HCT116 (cell line): ENCODE results near the gene VWA5B1. TPM values are rescaled to one million over a fixed set of nuclear protein-coding genes. Genes with fewer than 3 reads are reported as not detected.
A peak's percentile ranks its signal among the peaks of the same experiment; 100 is the strongest.

Source experiments
- ATAC-seq: fragments of 200-7000 bp; cut with Tn5 transposase; 2 replicates; pipeline ENCODE4 v1.9.1; 2020; ENCODE audit warnings: mild to moderate bottlenecking, moderate library complexity
- BruUV-seq: library from RNA; stranded (reverse); fragments of 400-500 nt; replicated peaks from 2 replicates; lab custom pipeline; 2021; lab: Mats Ljungman, UMichigan
- CTCF ChIA-PET: fragments of 300-600 bp; sonication (Branson Sonifier 250); formaldehyde crosslinking; loops from one replicate; lab custom pipeline; 2021; ENCODE audit warnings: antibody characterized with exemption; lab: Charles Lee
- POLR2A ChIA-PET: fragments of 300-600, 350-600 bp; sonication (Branson Sonifier 250); formaldehyde crosslinking; loops from one replicate; lab custom pipeline; 2021; ENCODE audit warnings: antibody characterized with exemption; lab: Charles Lee
- RAD21 ChIA-PET, 2 experiments: fragments of 300-600 bp; sonication (Branson Sonifier 250); formaldehyde crosslinking; loops; one replicate each; lab custom pipeline; 2023; ENCODE audit warnings: low total read pairs in 2 of 2; ENCODE audit not compliant: uncharacterized antibody in 2 of 2, unreplicated experiment in 2 of 2, low non-redundant PET in 1 of 2; lab: Charles Lee
- DNase-seq: peaks from one replicate; pipeline ENCODE4 v3.0.0-alpha.2; 2010; ENCODE audit warnings: low read depth, low spot score
- H2AFZ ChIP-seq: fragments of 200-600 bp; shearing (Covaris generic), sonication (generic); 2 replicates; pipeline ENCODE4 v1.6.1; 2017; ENCODE audit warnings: low read depth, mixed run types, mixed read lengths, antibody characterized with exemption, low read length; ENCODE audit not compliant: poor library complexity, severe bottlenecking
- H3K27ac ChIP-seq: 2 replicates; pipeline ENCODE4 v1.5.1; 2012; ENCODE audit warnings: low read depth, low read length
- H3K27me3 ChIP-seq: fragments of 200-600 bp; sonication (generic); 2 replicates; pipeline ENCODE4 v1.6.1; 2016; ENCODE audit warnings: mixed run types, low read length, mixed read lengths; ENCODE audit not compliant: insufficient read depth
- H3K36me3 ChIP-seq, 2 experiments: fragments of 200-500 bp in 1 of 2; fragments of 200-600 bp in 1 of 2; sonication (Bioruptor generic) in 1 of 2; sonication (generic) in 1 of 2; 2 replicates each; pipeline versions ENCODE4 v1.5.1 to v1.6.1; 2014 to 2016; ENCODE audit warnings: low read length in 2 of 2, inconsistent platforms in 1 of 2, mixed read lengths in 1 of 2, mixed run types in 1 of 2; ENCODE audit not compliant: insufficient read depth in 2 of 2, control insufficient read depth in 1 of 2
- H3K4me1 ChIP-seq, 2 experiments: fragments of 200-600 bp in 1 of 2; sonication (generic) in 1 of 2; 2 replicates each; pipeline versions ENCODE4 v1.5.1 to v1.6.1; 2012 to 2017; ENCODE audit warnings: low read length in 2 of 2, inconsistent platforms in 1 of 2, mild to moderate bottlenecking in 1 of 2, mixed read lengths in 1 of 2, mixed run types in 1 of 2, moderate library complexity in 1 of 2; ENCODE audit not compliant: insufficient read depth in 2 of 2, control insufficient read depth in 1 of 2
- H3K4me2 ChIP-seq: fragments of 200-600 bp; sonication (generic); 2 replicates; pipeline ENCODE4 v1.6.1; 2017; ENCODE audit warnings: mixed run types, low read length, mixed read lengths
- H3K4me3 ChIP-seq, 2 experiments: fragments of 200-600 bp in 1 of 2; sonication (generic) in 1 of 2; replicated peaks in 1 of 2; 2 replicates each; pipeline ENCODE4 v1.5.1; 2011 to 2016; ENCODE audit warnings: low read length in 2 of 2, control low read depth in 1 of 2, low read depth in 1 of 2, mild to moderate bottlenecking in 1 of 2, mixed read lengths in 1 of 2, mixed run types in 1 of 2
- H3K79me2 ChIP-seq: fragments of 200-600 bp; sonication (generic); 2 replicates; pipeline ENCODE4 v1.6.1; 2017; ENCODE audit warnings: mild to moderate bottlenecking, mixed run types, low read length, moderate library complexity, mixed read lengths; ENCODE audit not compliant: insufficient read depth
- H3K9ac ChIP-seq: fragments of 200-600 bp; sonication (generic); 2 replicates; pipeline ENCODE4 v1.6.1; 2016; ENCODE audit warnings: low read length, mixed read lengths
- H3K9me2 ChIP-seq: fragments of 200-600 bp; sonication (generic), shearing (Covaris generic); 2 replicates; pipeline ENCODE4 v1.6.1; 2017; ENCODE audit warnings: mixed run types, mild to moderate bottlenecking, moderate library complexity; ENCODE audit not compliant: insufficient read depth
- H3K9me3 ChIP-seq, 2 experiments: fragments of 200-500 bp in 1 of 2; fragments of 200-600 bp in 1 of 2; sonication (Bioruptor generic) in 1 of 2; sonication (generic) in 1 of 2; 2 replicates each; pipeline ENCODE4 v1.6.1; 2014 to 2017; ENCODE audit warnings: low read length in 2 of 2, mixed read lengths in 2 of 2, inconsistent platforms in 1 of 2, low read depth in 1 of 2, mild to moderate bottlenecking in 1 of 2, mixed run types in 1 of 2, moderate library complexity in 1 of 2; ENCODE audit not compliant: control insufficient read depth in 1 of 2, insufficient read depth in 1 of 2
- H4K20me1 ChIP-seq: fragments of 200-600 bp; sonication (generic), shearing (Covaris generic); 2 replicates; pipeline ENCODE4 v1.6.1; 2017; ENCODE audit warnings: mixed run types, mild to moderate bottlenecking, moderate library complexity; ENCODE audit not compliant: insufficient read depth
- CEBPB ChIP-seq: IDR thresholded peaks from 2 replicates; pipeline ENCODE4 v1.6.1; 2012; ENCODE audit warnings: low read depth
- CTCF ChIP-seq, 3 experiments: fragments of 200-600 bp in 1 of 3; sonication (generic) in 1 of 3; IDR thresholded peaks in 2 of 3; conservative IDR thresholded peaks in 1 of 3; 2 replicates each; pipeline ENCODE4 v1.5.1; 2012 to 2017; ENCODE audit warnings: low read depth in 2 of 3, low read length in 2 of 3, antibody characterized with exemption in 1 of 3, borderline replicate concordance in 1 of 3, control low read depth in 1 of 3, mild to moderate bottlenecking in 1 of 3, mixed read lengths in 1 of 3, mixed run types in 1 of 3, moderate library complexity in 1 of 3; ENCODE audit not compliant: insufficient read depth in 1 of 3
- ELF1 ChIP-seq: IDR thresholded peaks from 2 replicates; pipeline ENCODE4 v1.6.1; 2012; ENCODE audit warnings: low read depth, borderline replicate concordance
- EZH2 ChIP-seq: fragments of 200-600 bp; sonication (generic); IDR thresholded peaks from 2 replicates; pipeline ENCODE4 v1.6.1; 2017; ENCODE audit warnings: antibody characterized with exemption, mixed run types
- EZH2phosphoT487 ChIP-seq: fragments of 200-600 bp; IDR thresholded peaks from 2 replicates; pipeline ENCODE4 v1.6.1; 2018; ENCODE audit warnings: antibody characterized with exemption, borderline replicate concordance
- FOSL1 ChIP-seq: IDR thresholded peaks from 2 replicates; pipeline ENCODE4 v1.6.1; 2012; ENCODE audit warnings: low read depth
- JUND ChIP-seq: IDR thresholded peaks from 2 replicates; pipeline ENCODE4 v1.6.1; 2012
- MAX ChIP-seq: IDR thresholded peaks from 2 replicates; pipeline ENCODE4 v1.6.1; 2012
- POLR2A ChIP-seq: IDR thresholded peaks from 2 replicates; pipeline ENCODE4 v1.7.0; 2011; ENCODE audit warnings: borderline replicate concordance; ENCODE audit not compliant: insufficient read depth, insufficient read length; ENCODE audit errors: extremely low read depth
- POLR2AphosphoS5 ChIP-seq: IDR thresholded peaks from 2 replicates; pipeline ENCODE4 v1.6.1; 2011; ENCODE audit warnings: mild to moderate bottlenecking, low read depth, low read length, moderate library complexity
- SIN3A ChIP-seq: IDR thresholded peaks from 2 replicates; pipeline ENCODE4 v1.6.1; 2012; ENCODE audit warnings: low read depth
- TCF7L2 ChIP-seq: IDR thresholded peaks from 2 replicates; pipeline ENCODE4 v1.7.0; 2011; ENCODE audit warnings: borderline replicate concordance, inconsistent platforms; ENCODE audit not compliant: insufficient read depth, insufficient read length; ENCODE audit errors: extremely low read depth
- ZFX ChIP-seq: fragments of 450-650 bp; IDR thresholded peaks from 2 replicates; pipeline ENCODE4 v1.6.1; 2017
- intact Hi-C: fragments of 100-400 bp; cut with micrococcal nuclease; formaldehyde crosslinking; loops from 2 replicates; pipeline ENCODE4 v1.10.0; 2022
- total RNA-seq: library from RNA; stranded (reverse); gene quantifications from one replicate; pipeline ENCODE4 v1.2.1, GENCODE V29; 2021; ENCODE audit not compliant: unreplicated experiment

Gene VWA5B1
- total RNA-seq, 1 experiment from 2014 or later: not detected

- Histone ChIP-seq H3K9ac (no peak overlapping the region), H3K4me3 (no peak overlapping the region), H4K20me1 (no peaks in the 10 kb centered on the region), H3K79me2 (no peaks in the 10 kb centered on the region)
- TF ChIP-seq CTCF (IDR thresholded peaks at IDR 0.05 in 2 of 3, conservative IDR thresholded peaks at IDR 0.05 in 1 of 3; ENCODE audit: borderline replicate concordance in 1 of 3, insufficient read depth in 1 of 3, low read depth in 2 of 3, low read length in 2 of 3) (peak in 2 of 3 experiments; percentile 14 to 21; a peak in 1 of 6 replicates), MAX (no peak)
- TF ChIP-seq, all 23 proteins: peak for 1
- ChIA-PET CTCF (no interaction called here), POLR2A (no interaction called here), RAD21 (no interaction called here)
- no peaks in the 10 kb centered on the region for H3K9me3 ChIP-seq
- H3K27me3 ChIP-seq: peaks cover 6% of the 10 kb centered on the region; the same call in 1 of the 2 replicates
- no peaks in the 10 kb centered on the region for H3K4me1 ChIP-seq
- no peaks in the 10 kb centered on the region for H3K36me3 ChIP-seq
- ATAC-seq (peak; percentile 62; the same call in 1 of the 2 replicates), DNase-seq (no peak)
- BruUV-seq: no TSS peak
- no peak overlapping the region for H3K4me2 ChIP-seq
- no peaks in the 10 kb centered on the region for H3K9me2 ChIP-seq
- H2AFZ ChIP-seq: no peak overlapping the region
- no peak overlapping the region for H3K27ac ChIP-seq
- intact Hi-C loops: no loop called here
Observed at GRCh38 chr1:20336105-20336605, 45.5 kb downstream of the VWA5B1 start.

GRCh38 chr1:20337581-20337980 is 46.9 kb downstream of the VWA5B1 start:
- peaks cover 6% of the 10 kb centered on the region; the same call in 1 of the 2 replicates for H3K27me3 ChIP-seq
- no TSS peak for BruUV-seq
- CTCF ChIA-PET: no interaction called here
- TF ChIP-seq SIN3A (no peak), ELF1 (no peak), JUND (no peak), POLR2AphosphoS5 (no peak), CTCF (IDR thresholded peaks at IDR 0.05 in 2 of 3, conservative IDR thresholded peaks at IDR 0.05 in 1 of 3; ENCODE audit: borderline replicate concordance in 1 of 3, insufficient read depth in 1 of 3, low read depth in 2 of 3, low read length in 2 of 3) (no peak), TCF7L2 (no peak), POLR2A (no peak), MAX (no peak), FOSL1 (no peak), CEBPB (no peak), ZFX (no peak), EZH2phosphoT487 (no peak), EZH2 (no peak)

More at GRCh38 chr1:20337581-20337980, 46.9 kb downstream of the VWA5B1 start:
- ATAC-seq: no peak
- RAD21 ChIA-PET: no interaction called here
- intact Hi-C loops: no loop called here
- POLR2A ChIA-PET: no interaction called here
- Histone ChIP-seq H2AFZ (no peak overlapping the region), H3K27ac (no peak overlapping the region), H3K9me2 (no peaks in the 10 kb centered on the region), H4K20me1 (no peaks in the 10 kb centered on the region), H3K9ac (no peak overlapping the region), H3K4me1 (no peaks in the 10 kb centered on the region), H3K4me2 (no peak overlapping the region), H3K9me3 (no peaks in the 10 kb centered on the region), H3K36me3 (no peaks in the 10 kb centered on the region), H3K79me2 (no peaks in the 10 kb centered on the region), H3K4me3 (no peak overlapping the region)
- no peak for DNase-seq
